HEK293T (cell line): ENCODE results near the gene THUMPD1.

Experiments used
- CTCF ChIA-PET: fragments of 350-600 bp; formaldehyde crosslinking; extraction: SDS; loops from one replicate; lab custom pipeline; 2021; ENCODE audit warnings: antibody characterized with exemption, inconsistent platforms; lab: Yijun Ruan, JAX
- POLR2A ChIA-PET: fragments of 350-600 bp; formaldehyde crosslinking; extraction: SDS; loops from one replicate; lab custom pipeline; 2020; ENCODE audit warnings: antibody characterized with exemption, inconsistent platforms; lab: Yijun Ruan, JAX
- DNase-seq: peaks from one replicate; pipeline ENCODE4 v3.0.0; 2012; ENCODE audit warnings: mixed read lengths; ENCODE audit errors: extremely low spot score
- ARNT ChIP-seq: fragments of 450-650 bp; IDR thresholded peaks from 2 replicates; pipeline ENCODE4 v1.6.1; 2017; ENCODE audit warnings: mild to moderate bottlenecking
- BHLHE40 ChIP-seq: fragments of 450-650 bp; IDR thresholded peaks from 2 replicates; pipeline ENCODE4 v1.6.1; 2016; ENCODE audit warnings: mild to moderate bottlenecking, moderate library complexity, borderline replicate concordance
- CTBP1 ChIP-seq: fragments of 450-650 bp; IDR thresholded peaks from 2 replicates; pipeline ENCODE4 v1.6.1; 2016; ENCODE audit warnings: borderline replicate concordance
- ELF4 ChIP-seq: fragments of 450-650 bp; IDR thresholded peaks from 2 replicates; pipeline ENCODE4 v1.6.1; 2017; ENCODE audit warnings: antibody characterized with exemption
- FOXA1 ChIP-seq: fragments of 450-650 bp; IDR thresholded peaks from 2 replicates; pipeline ENCODE4 v1.6.1; 2016; ENCODE audit warnings: mild to moderate bottlenecking
- FOXK2 ChIP-seq: fragments of 450-650 bp; IDR thresholded peaks from 2 replicates; pipeline ENCODE4 v1.6.1; 2016; ENCODE audit warnings: mild to moderate bottlenecking
- FOXM1 ChIP-seq: fragments of 450-650 bp; IDR thresholded peaks from 2 replicates; pipeline ENCODE4 v1.6.1; 2017; ENCODE audit warnings: mild to moderate bottlenecking, borderline replicate concordance
- HDGF ChIP-seq: fragments of 450-650 bp; IDR thresholded peaks from 2 replicates; pipeline ENCODE4 v1.6.1; 2017; ENCODE audit warnings: antibody characterized with exemption, borderline replicate concordance
- L3MBTL2 ChIP-seq: fragments of 450-650 bp; conservative IDR thresholded peaks from 2 replicates; pipeline ENCODE4 v1.6.1; 2016; ENCODE audit warnings: mild to moderate bottlenecking
- LEF1 ChIP-seq: fragments of 450-650 bp; IDR thresholded peaks from 2 replicates; pipeline ENCODE4 v1.6.1; 2017; ENCODE audit warnings: mild to moderate bottlenecking, borderline replicate concordance
- NFRKB ChIP-seq: fragments of 450-650 bp; IDR thresholded peaks from 2 replicates; pipeline ENCODE4 v1.6.1; 2016; ENCODE audit warnings: mild to moderate bottlenecking, moderate library complexity
- SP1 ChIP-seq: fragments of 450-650 bp; IDR thresholded peaks from 2 replicates; pipeline ENCODE4 v1.6.1; 2017
- SUZ12 ChIP-seq: fragments of 450-650 bp; IDR thresholded peaks from 2 replicates; pipeline ENCODE4 v1.6.1; 2016; ENCODE audit warnings: mild to moderate bottlenecking
- TARDBP ChIP-seq: fragments of 450-650 bp; IDR thresholded peaks from 2 replicates; pipeline ENCODE4 v1.6.1; 2016
- ZNF384 ChIP-seq: fragments of 450-650 bp; IDR thresholded peaks from 2 replicates; pipeline ENCODE4 v1.6.1; 2016
- TF ChIP-seq, protein P1 (sequence below): fragments of 450-650 bp; IDR thresholded peaks from 2 replicates; pipeline ENCODE4 v1.6.1; 2016

The THUMPD1 gene

GRCh38 chr16:20755238-20755637 is 13.6 kb upstream of the THUMPD1 start:
- no peak for DNase-seq
- TF ChIP-seq TARDBP = no peak
- TF ChIP-seq CTBP1 = no peak
- no peak for TF ChIP-seq NFRKB
- no peak for TF ChIP-seq LEF1
- TF ChIP-seq SP1 = no peak
- no peak for TF ChIP-seq FOXA1
- no peak for TF ChIP-seq FOXM1
- TF ChIP-seq ZNF384 = no peak
- TF ChIP-seq, protein P1, sequence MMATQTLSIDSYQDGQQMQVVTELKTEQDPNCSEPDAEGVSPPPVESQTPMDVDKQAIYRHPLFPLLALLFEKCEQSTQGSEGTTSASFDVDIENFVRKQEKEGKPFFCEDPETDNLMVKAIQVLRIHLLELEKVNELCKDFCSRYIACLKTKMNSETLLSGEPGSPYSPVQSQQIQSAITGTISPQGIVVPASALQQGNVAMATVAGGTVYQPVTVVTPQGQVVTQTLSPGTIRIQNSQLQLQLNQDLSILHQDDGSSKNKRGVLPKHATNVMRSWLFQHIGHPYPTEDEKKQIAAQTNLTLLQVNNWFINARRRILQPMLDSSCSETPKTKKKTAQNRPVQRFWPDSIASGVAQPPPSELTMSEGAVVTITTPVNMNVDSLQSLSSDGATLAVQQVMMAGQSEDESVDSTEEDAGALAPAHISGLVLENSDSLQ = no peak
- no peak for TF ChIP-seq ELF4
- no peak for TF ChIP-seq SUZ12
- no peak for TF ChIP-seq BHLHE40
- TF ChIP-seq L3MBTL2 = no peak
- CTCF ChIA-PET = no interaction called here
- POLR2A ChIA-PET = no interaction called here

- TF ChIP-seq SP1 = no peak
- no peak for TF ChIP-seq ELF4
- TF ChIP-seq, protein P1 = no peak
- no peak for TF ChIP-seq HDGF
- TF ChIP-seq NFRKB = no peak
- no peak for TF ChIP-seq SUZ12
- TF ChIP-seq FOXA1 = no peak
- TF ChIP-seq ARNT = no peak
- TF ChIP-seq TARDBP = no peak
- no peak for TF ChIP-seq FOXM1
- no peak for TF ChIP-seq CTBP1
- TF ChIP-seq LEF1 = no peak
- no peak for DNase-seq
- ChIA-PET POLR2A (no interaction called here), CTCF (no interaction called here)
These were observed 12.1 kb upstream of the THUMPD1 start for GRCh38 chr16:20753727-20754126.

- DNase-seq = no peak
- ChIA-PET CTCF (no interaction called here), POLR2A (interaction anchor here (1.2 kb wide), 1 partner anchor 9 kb away, joined by 4 read pairs; the partner anchor contains the start of gene THUMPD1)
- TF ChIP-seq, protein P1 = no peak
- no peak for TF ChIP-seq SUZ12
These were observed 8.9 kb upstream of the THUMPD1 start for GRCh38 chr16:20750558-20750957.

DNA sequence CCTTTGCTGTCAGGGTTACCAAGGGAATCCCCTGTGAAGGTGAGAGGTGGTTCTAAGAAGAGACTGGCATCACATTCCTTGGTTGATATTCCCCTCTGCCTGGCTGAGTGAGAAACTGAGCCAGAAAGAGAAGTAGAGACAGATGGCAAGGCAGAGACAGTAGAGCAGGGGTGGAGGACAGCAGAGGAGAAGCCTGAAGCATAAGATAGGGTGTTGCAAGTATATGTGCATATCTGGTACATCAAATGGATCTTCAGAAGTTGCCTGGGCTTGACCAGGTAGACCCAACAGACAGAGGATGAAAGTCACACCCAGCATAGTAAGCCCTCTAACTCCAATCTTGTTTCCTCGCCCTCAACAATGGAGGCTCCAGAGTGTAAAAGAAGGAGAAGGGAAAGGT is 7.9 kb upstream of the THUMPD1 start:
- DNase-seq = no peak
- no peak for TF ChIP-seq SP1
- TF ChIP-seq FOXM1 = no peak
- no peak for TF ChIP-seq SUZ12
- TF ChIP-seq, protein P1 = no peak
- TF ChIP-seq HDGF = no peak
- TF ChIP-seq ZNF384 = no peak
- TF ChIP-seq ARNT = no peak
- TF ChIP-seq CTBP1 = no peak
- no peak for TF ChIP-seq LEF1
- no peak for TF ChIP-seq ELF4
- no peak for TF ChIP-seq FOXA1
- TF ChIP-seq TARDBP = no peak
- TF ChIP-seq FOXK2 = no peak
- no peak for TF ChIP-seq L3MBTL2
- TF ChIP-seq BHLHE40 = no peak
- TF ChIP-seq NFRKB = no peak
- ChIA-PET POLR2A (no interaction called here), CTCF (no interaction called here)

- POLR2A ChIA-PET = no interaction called here
These were observed 5.6 kb upstream of the THUMPD1 start for GRCh38 chr16:20747030-20747816.

More at GRCh38 chr16:20747030-20747816, 5.6 kb upstream of the THUMPD1 start:
- DNase-seq = no peak
- TF ChIP-seq HDGF (no peak), SUZ12 (no peak), TARDBP (no peak), SP1 (no peak), BHLHE40 (no peak), L3MBTL2 (no peak), ELF4 (no peak), FOXM1 (no peak), NFRKB (no peak), ZNF384 (no peak), FOXA1 (no peak), FOXK2 (no peak), CTBP1 (no peak), ARNT (no peak), LEF1 (no peak)
- TF ChIP-seq, protein P1 = no peak
- CTCF ChIA-PET = no interaction called here
